Mesodermal cell (in vitro differentiated cells): ENCODE results near the gene RXFP4.

Experiments
- H3K27ac ChIP-seq: 2 replicates; pipeline ENCODE4 v1.7.0; 2013; ENCODE audit warnings: mild to moderate bottlenecking, low read depth, low read length, moderate library complexity; ENCODE audit not compliant: severe bottlenecking
- H3K36me3 ChIP-seq: 2 replicates; pipeline ENCODE4 v1.7.1; 2013; ENCODE audit warnings: mild to moderate bottlenecking, low read length, moderate library complexity; ENCODE audit not compliant: control insufficient read depth, insufficient read depth
- H3K4me1 ChIP-seq: one replicate; pipeline ENCODE4 v1.7.1; 2013; ENCODE audit warnings: mild to moderate bottlenecking, low read length; ENCODE audit not compliant: insufficient read depth, control insufficient read depth, poor library complexity, severe bottlenecking
- H3K4me3 ChIP-seq: 2 replicates; pipeline ENCODE4 v1.7.0; 2013; ENCODE audit warnings: low read length, control low read depth, mild to moderate bottlenecking; ENCODE audit not compliant: insufficient read depth, poor library complexity, severe bottlenecking; ENCODE audit errors: extremely low read depth
- H3K9me3 ChIP-seq: 2 replicates; pipeline ENCODE4 v1.7.1; 2013; ENCODE audit warnings: mild to moderate bottlenecking, low read length, moderate library complexity; ENCODE audit not compliant: control insufficient read depth
- WGBS, 2 experiments: methylation state at CpG; one replicate each; pipeline ENCODE4 v1.1.5; 2013; ENCODE audit warnings: missing lambda C conversion rate in 2 of 2; ENCODE audit not compliant: insufficient coverage in 2 of 2; 5-methylcytosine and 5-hydroxymethylcytosine counted together

RXFP4 gene

GRCh38 chr1:155970531-155971167, 29.2 kb downstream of the RXFP4 start:
- no peaks in the 10 kb centered on the region for H3K9me3 ChIP-seq
- peaks cover 64% of the 10 kb centered on the region for H3K4me1 ChIP-seq
- H3K36me3 ChIP-seq, result peaks cover 66% of the 10 kb centered on the region
- peak overlapping the region; percentile 79 for H3K27ac ChIP-seq
- 52 to 54% methylated on average over 11 of the region's 11 CpGs for WGBS, 2 experiments
- H3K4me3 ChIP-seq, result no peak overlapping the region

GRCh38 chr1:155971910-155972809, 30.7 kb downstream of the RXFP4 start:
- Histone ChIP-seq H3K27ac (no peak overlapping the region), H3K9me3 (no peaks in the 10 kb centered on the region), H3K4me1 (peaks cover 74% of the 10 kb centered on the region), H3K36me3 (peaks cover 51% of the 10 kb centered on the region), H3K4me3 (no peak overlapping the region)
- 95 to 96% methylated on average over 8 of the region's 9 CpGs for WGBS, 2 experiments

GRCh38 chr1:155973723-155974122, 32.3 kb downstream of the RXFP4 start:
- H3K4me1 ChIP-seq, result peaks cover 59% of the 10 kb centered on the region
- WGBS, 2 experiments, result 75 to 100% methylated on average over 1 of the region's 3 CpGs

GRCh38 chr1:155974208-155975115, 33.0 kb downstream of the RXFP4 start:
- Histone ChIP-seq H3K9me3 (no peaks in the 10 kb centered on the region), H3K4me3 (peak overlapping the region; percentile 80), H3K36me3 (peaks cover 30% of the 10 kb centered on the region), H3K27ac (no peak overlapping the region), H3K4me1 (peaks cover 57% of the 10 kb centered on the region)
- WGBS, 2 experiments, result 81 to 84% methylated on average over 7 to 8 of the region's 13 CpGs

More at GRCh38 chr1:155973723-155974122, 32.3 kb downstream of the RXFP4 start:
- H3K4me3 ChIP-seq, result no peak overlapping the region
- H3K9me3 ChIP-seq, result no peaks in the 10 kb centered on the region
- no peak overlapping the region for H3K27ac ChIP-seq
- peaks cover 36% of the 10 kb centered on the region for H3K36me3 ChIP-seq

- no peaks in the 10 kb centered on the region for H3K9me3 ChIP-seq
- peak overlapping the region; percentile 80 for H3K4me3 ChIP-seq
- 42 to 53% methylated on average over 3 of the region's 4 CpGs for WGBS, 2 experiments
- H3K36me3 ChIP-seq, result peaks cover 20% of the 10 kb centered on the region
- peaks cover 57% of the 10 kb centered on the region for H3K4me1 ChIP-seq
- peak overlapping the region; percentile 60 for H3K27ac ChIP-seq
Measured at GRCh38 chr1:155975375-155976061, 34.1 kb downstream of the RXFP4 start.

- H3K4me3 ChIP-seq, result peak overlapping the region; percentile 80
- H3K4me1 ChIP-seq, result peaks cover 57% of the 10 kb centered on the region
- H3K9me3 ChIP-seq, result no peaks in the 10 kb centered on the region
- 0 to 2% methylated on average over 7 to 9 of the region's 14 CpGs for WGBS, 2 experiments
- peaks cover 20% of the 10 kb centered on the region for H3K36me3 ChIP-seq
- H3K27ac ChIP-seq, result peak overlapping the region; percentile 82
Measured at GRCh38 chr1:155976062-155976912, 34.8 kb downstream of the RXFP4 start.

- 3 to 4% methylated on average over 3 to 5 of the region's 5 CpGs for WGBS, 2 experiments
Measured at GRCh38 chr1:155976913-155977689, 35.7 kb downstream of the RXFP4 start.

GRCh38 chr1:155977690-155978324, 36.4 kb downstream of the RXFP4 start:
- peaks cover 13% of the 10 kb centered on the region for H3K36me3 ChIP-seq
- WGBS, 2 experiments, result 0 to 1% methylated on average over 18 to 27 of the region's 52 CpGs
- H3K4me3 ChIP-seq, result peak overlapping the region; percentile 80
- H3K27ac ChIP-seq, result peak overlapping the region; percentile 82
- H3K4me1 ChIP-seq, result peaks cover 51% of the 10 kb centered on the region
- H3K9me3 ChIP-seq, result no peaks in the 10 kb centered on the region

More at GRCh38 chr1:155976913-155977689, 35.7 kb downstream of the RXFP4 start:
- Histone ChIP-seq H3K9me3 (no peaks in the 10 kb centered on the region), H3K27ac (peak overlapping the region; percentile 82), H3K36me3 (peaks cover 20% of the 10 kb centered on the region), H3K4me1 (peaks cover 53% of the 10 kb centered on the region), H3K4me3 (peak overlapping the region; percentile 80)
